ENCODE data around the gene LRRC2.
"Not testable (repeated sequence)": the region's sequence is repeated elsewhere in the genome, so short reads cannot be mapped to it uniquely, and the experiment has no call there.

LRRC2 gene

GRCh38 chr3:46566040-46566641 lies at the start of gene LRRC2:
Gene LRRC2, minus strand, starts transcription at chr3:46566302. Its CDS starts 14,711 bp downstream, at chr3:46551591.
- DNase-seq, result no peak

- no peak for DNase-seq
These were observed 49.1 kb upstream of the LRRC2 start for GRCh38 chr3:46615050-46615775.

GRCh38 chr3:46614431-46614830 lies 48.3 kb upstream of the LRRC2 start:
- DNase-seq, result no peak

GRCh38 chr3:46613313-46614005 lies 47.4 kb upstream of the LRRC2 start:
- no peak for DNase-seq

- DNase-seq, result no peak
These were observed 46.2 kb upstream of the LRRC2 start, which contains the start of gene FAM240A for GRCh38 chr3:46612324-46612723. Gene FAM240A, plus strand, starts transcription at chr3:46612525. Its CDS starts 159 bp downstream, at chr3:46612684.

- no peak for DNase-seq
These were observed 44.0 kb upstream of the LRRC2 start for GRCh38 chr3:46609944-46610722.

- DNase-seq, result no peak
These were observed 43.2 kb upstream of the LRRC2 start for GRCh38 chr3:46609212-46609721.

GRCh38 chr3:46607603-46608028 lies 41.5 kb upstream of the LRRC2 start:
- no peak for DNase-seq

GRCh38 chr3:46604127-46604526 lies 38.0 kb upstream of the LRRC2 start:
- no peak for DNase-seq

- DNase-seq, result no peak
These were observed 37.4 kb upstream of the LRRC2 start for GRCh38 chr3:46603446-46604046.

- no peak for DNase-seq
These were observed 33.5 kb upstream of the LRRC2 start for GRCh38 chr3:46599590-46599989.

GRCh38 chr3:46595819-46596314 lies 29.8 kb upstream of the LRRC2 start:
- no peak for DNase-seq

- DNase-seq, result no peak
These were observed 28.6 kb upstream of the LRRC2 start for GRCh38 chr3:46594723-46595122.

- DNase-seq, result no peak
These were observed 27.9 kb upstream of the LRRC2 start for GRCh38 chr3:46593979-46594378.

- DNase-seq, result no peak
These were observed 27.3 kb upstream of the LRRC2 start for GRCh38 chr3:46593274-46593862.

- DNase-seq, result not testable (repeated sequence)
These were observed 21.2 kb upstream of the LRRC2 start for GRCh38 chr3:46587268-46587667.

- no peak for DNase-seq
These were observed 20.7 kb upstream of the LRRC2 start for GRCh38 chr3:46586738-46587246.

- no peak for DNase-seq
These were observed 19.9 kb upstream of the LRRC2 start for GRCh38 chr3:46585799-46586693.

- no peak for DNase-seq
These were observed 18.7 kb upstream of the LRRC2 start for GRCh38 chr3:46584598-46585467.

All from NCI-H446 treated with DMSO at 0.1 percent for 48 hours (cell line).